Activated T-cell treated with anti-CD3 and anti-CD28 coated beads for 4 hours (primary cell): Measurements from ENCODE around the gene PEX1.
"Not testable (repeated sequence)": the region's sequence is repeated elsewhere in the genome, so short reads cannot be mapped to it uniquely, and the experiment has no call there.

Experiments used
- DNase-seq: peaks from one replicate; pipeline ENCODE4 v3.0.0-alpha.2; 2020

The PEX1 gene

DNA sequence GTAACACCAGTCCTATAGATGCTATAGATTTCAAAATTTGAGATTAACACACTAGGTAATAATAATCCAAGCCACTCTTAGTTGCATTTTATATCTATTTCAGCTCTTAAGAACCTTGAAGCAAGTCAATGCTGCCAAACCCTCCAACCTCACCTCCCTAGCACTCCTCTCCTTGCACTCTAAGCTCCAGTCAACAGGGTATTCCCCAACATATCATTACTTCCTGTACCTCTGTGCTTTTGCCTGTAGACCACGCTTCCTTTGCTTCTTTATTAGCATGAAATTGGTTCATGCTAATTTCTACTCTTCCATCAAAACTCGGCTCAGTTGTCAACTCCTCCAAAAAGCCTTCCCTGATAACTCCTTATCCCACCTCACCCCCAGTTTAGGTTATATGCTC is 24.6 kb downstream of the PEX1 start:
- no peak for DNase-seq

GRCh38 chr7:92498557-92498956 is 29.8 kb downstream of the PEX1 start:
- no peak for DNase-seq

DNA sequence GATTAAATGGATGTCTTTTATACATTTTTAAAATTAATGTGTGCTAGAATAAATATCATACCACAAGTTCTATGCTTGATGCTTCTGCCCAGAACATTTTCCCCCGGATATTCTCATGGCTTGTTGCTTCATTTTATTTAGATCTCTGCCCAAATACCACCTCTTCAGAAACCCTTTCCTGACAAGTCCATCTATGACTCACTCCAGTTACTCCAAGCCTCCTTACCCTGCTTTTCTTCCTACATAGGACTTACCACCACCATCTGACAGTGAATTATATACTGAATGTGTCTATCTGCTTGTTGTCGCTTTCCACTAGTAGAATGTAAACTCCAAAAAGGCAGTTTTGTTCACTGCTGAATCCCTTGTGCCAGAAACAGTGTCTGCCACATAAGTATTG is 31.4 kb downstream of the PEX1 start:
- no peak for DNase-seq

DNA sequence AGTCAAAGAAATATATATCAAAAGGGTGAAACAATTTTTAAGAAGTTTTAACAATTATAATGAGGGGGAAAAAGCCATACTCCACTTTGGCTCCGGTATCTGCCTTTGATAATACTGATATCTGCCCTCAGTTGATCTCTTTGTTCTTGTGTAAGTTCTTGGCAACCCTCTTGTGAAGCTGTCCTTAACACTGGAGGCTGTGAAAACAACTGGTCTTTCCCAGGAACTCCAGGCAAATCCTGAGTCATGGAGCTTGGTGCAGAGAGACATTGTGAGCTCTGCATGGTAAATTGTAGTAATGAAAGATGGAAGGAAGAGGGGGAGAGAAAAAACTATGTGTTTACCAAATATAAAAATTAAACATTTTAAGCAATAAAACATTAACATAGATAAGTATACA is 38.7 kb downstream of the PEX1 start:
- no peak for DNase-seq

DNA sequence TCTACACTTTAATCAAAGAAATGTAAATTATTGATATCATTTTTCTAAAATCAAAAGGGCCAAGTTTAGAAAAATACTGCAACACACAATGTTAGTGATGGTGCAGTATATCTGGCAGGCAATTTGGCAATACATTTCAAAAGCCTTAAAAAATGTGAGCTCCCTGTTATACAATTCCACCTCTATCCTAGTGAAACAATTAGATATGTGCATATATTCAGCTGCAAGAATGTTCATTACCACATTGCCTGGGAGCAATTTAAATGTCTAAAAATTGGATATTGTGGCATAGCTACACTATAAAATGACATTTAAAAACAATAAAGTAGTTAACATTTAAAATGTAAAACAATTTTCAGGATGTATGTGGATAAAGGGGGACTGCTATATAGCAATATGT is 40.5 kb downstream of the PEX1 start:
- no peak for DNase-seq

DNA sequence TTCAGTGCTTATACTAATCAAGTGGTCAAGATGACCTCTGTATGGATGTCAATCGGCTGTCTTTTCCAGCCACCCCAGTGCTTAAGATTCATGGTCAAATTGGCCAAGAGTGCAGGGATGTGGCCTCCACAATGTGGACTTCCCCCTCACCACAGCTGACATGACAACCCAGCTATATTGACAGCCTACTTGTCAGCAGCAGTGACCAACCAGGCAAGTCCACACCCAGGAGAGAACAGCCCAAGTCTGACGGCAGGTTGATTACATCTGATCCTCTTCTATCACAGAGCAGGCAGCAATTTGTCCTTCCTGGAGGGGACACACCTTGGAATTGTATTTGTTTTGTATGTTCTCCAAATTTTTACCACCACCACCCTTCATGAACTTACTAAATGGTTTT is 42.3 kb downstream of the PEX1 start:
- DNase-seq, result no peak

DNA sequence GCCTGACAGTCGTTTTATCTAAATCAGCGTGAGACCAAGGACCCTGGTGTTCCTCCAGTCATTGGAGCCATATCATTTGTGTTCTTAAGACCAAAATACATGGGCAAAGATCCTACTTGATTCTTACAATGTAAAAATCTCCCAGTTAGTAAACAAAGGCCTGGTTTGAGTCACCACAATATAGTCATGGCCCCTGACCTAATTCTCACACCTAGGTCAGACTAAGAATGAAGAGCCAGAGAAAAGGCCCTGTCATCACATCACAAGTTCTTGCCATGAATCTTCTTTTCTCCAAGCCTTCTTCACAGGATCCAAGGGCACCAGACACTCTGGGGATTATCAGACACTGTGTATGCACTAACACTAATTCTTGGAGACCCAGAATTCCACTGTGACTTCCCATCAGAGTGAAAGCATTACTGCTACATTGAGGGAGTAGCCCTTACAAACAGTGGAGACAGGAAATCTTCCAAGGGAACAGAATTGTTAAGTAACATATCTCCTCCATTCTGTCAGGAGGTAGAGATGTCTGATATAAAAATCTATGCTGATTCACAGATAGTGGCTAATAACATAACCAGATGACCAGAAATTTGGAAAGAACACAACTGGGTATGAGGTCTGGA is 42.9 kb downstream of the PEX1 start:
- no peak for DNase-seq

- not testable (repeated sequence) for DNase-seq
These were observed 44.1 kb downstream of the PEX1 start for GRCh38 chr7:92484226-92484625.

DNA sequence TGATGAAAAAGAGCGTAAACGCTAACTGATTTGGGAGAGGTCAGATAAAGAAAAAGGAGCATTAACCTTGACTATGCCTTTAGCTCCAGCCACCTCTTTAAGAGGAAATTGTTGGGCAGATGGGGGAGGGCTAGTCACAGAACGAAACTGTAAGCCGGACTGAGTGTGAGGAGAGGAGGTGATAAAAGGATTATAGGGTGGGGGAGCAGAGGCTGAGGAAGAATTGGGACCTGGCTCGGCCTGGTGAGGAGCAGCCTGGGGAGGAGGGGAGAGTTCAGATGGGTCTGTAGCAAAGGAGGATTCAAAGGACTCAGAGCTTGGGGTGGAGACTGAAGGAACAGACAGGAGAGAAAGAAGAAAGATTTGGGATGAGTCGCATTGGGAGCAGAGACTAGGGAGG is 44.7 kb downstream of the PEX1 start:
- DNase-seq, result not testable (repeated sequence)

GRCh38 chr7:92479146-92479545 is 49.2 kb downstream of the PEX1 start:
- DNase-seq, result not testable (repeated sequence)

- DNase-seq, result no peak
These were observed 49.6 kb downstream of the PEX1 start for GRCh38 chr7:92478711-92479110.

GRCh38 chr7:92478095-92478494 is 50.2 kb downstream of the PEX1 start:
- no peak for DNase-seq

GRCh38 chr7:92477681-92478080 is 50.6 kb downstream of the PEX1 start, which contains the start of gene ERVW-1:
Gene ERVW-1, minus strand, starts transcription at chr7:92477946. Its CDS starts 7,565 bp downstream, at chr7:92470381.
- not testable (repeated sequence) for DNase-seq

DNA sequence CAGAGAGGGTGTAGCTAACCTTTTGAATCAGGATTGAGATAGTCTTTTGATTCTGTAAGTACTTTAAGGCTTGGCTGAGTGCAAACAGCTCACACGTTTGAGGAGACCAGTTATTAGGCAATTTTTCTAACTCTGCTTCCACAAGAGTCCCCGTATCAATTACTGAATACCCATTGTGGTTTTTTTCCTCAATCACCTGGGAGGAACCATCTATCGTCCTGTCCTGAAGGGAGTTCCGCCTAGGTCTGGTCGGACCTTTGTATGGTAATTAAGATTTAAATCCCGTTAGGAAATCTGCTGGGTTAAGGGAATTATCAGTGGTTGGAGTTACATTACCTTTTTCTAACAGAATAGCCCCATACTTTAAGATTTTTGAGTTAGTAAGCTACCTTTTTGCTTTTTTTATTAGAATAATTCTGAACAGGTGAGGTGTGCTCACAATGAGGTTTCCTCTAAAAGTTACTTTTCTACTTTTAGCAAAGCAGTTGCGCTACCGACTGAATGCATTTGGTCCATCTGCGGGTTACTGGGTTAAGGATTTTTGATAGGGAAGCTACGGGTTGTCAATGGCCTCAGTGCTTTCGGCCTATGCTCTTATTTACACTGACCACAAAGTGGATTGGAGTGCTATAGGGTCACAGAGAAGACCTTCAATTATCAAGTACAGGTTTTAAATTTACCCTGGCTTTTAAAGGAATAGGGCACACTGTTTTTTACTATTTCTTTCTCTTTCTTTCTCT is 52.3 kb downstream of the PEX1 start:
- not testable (repeated sequence) for DNase-seq

DNA sequence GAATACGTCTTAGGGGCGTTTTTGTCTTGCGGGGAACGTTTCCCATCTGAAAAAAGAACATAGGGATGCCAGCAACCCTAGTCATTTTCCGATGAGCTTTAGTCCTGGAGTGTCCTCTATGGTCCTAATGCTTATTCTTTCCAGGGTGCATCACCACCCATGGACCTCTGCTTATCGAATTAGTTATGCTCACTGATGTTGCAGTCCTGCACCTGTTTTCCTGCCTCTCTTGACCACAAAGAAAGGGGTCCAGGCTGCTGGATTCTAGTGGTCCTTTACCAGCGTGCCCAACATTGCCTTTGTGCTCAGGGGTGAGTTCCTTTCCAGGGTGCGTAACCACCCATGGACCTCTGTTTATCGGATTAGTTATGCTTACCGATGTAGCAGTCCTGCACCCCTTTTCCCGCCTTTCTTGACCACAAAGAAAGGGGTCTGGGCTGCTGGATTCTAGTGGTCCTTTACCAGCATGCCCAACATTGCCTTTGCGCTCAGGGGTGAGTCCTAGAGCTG is 53.0 kb downstream of the PEX1 start:
- not testable (repeated sequence) for DNase-seq

DNA sequence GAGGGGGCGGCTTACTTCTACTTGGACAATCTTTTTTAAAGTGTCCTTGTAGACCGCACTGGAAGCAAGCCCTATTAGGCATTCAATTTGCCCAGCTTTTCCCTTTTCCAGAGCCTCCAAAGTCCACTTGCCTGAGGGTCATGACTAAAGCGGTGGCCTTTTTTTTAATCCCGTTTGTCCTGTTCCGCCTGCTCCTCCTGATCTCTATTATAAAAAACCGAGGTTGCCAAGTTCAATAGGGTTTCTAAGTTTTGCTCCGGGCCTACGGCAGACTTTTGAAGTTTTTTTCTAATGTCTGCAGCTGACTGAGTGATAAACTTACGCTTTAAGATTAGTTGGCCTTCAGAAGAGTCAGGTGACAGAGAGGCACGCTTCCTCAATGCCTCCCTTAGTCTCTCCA is 54.3 kb downstream of the PEX1 start:
- not testable (repeated sequence) for DNase-seq

- DNase-seq, result not testable (repeated sequence)
These were observed 59.7 kb downstream of the PEX1 start for GRCh38 chr7:92468589-92468988.

DNA sequence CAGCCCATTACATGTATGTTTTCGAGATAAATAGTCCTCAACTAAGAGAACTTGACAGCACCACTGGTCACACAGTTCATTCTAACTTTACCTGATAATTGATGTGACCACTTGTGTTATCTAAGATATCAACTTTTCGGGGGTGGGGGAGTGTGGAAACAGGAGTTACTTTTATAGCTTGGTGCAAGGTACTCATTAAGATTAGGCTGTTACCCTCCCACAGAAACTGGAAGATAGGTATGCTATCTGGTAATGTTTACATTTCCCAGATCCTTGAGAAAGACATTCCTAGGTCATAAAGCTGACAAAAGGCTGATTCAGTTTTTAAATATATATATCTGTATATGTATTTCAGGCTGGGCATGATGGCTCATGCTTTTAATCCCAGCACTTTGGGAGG is 61.6 kb downstream of the PEX1 start:
- no peak for DNase-seq

DNA sequence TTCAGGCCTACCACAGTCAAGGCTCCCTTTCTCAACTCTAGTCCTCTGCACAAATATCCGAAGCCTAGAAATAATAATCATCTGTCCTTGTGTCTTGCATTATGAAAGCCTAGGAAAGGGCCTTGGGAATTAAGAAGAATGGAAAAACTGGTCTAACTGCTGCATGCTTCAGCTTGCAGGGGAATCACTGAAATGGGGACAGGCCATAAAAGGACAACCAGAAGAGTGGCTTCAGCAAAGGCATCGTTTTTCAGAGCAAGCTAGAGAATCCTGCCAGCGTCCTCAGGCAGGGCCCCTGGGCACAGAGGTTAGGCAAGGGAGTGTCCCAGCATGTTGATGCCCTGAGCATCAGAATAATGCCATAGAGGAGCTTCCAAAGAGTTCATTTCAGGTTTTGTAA is 63.8 kb downstream of the PEX1 start:
- DNase-seq, result no peak

GRCh38 chr7:92462560-92462959 is 65.8 kb downstream of the PEX1 start:
- no peak for DNase-seq

DNA sequence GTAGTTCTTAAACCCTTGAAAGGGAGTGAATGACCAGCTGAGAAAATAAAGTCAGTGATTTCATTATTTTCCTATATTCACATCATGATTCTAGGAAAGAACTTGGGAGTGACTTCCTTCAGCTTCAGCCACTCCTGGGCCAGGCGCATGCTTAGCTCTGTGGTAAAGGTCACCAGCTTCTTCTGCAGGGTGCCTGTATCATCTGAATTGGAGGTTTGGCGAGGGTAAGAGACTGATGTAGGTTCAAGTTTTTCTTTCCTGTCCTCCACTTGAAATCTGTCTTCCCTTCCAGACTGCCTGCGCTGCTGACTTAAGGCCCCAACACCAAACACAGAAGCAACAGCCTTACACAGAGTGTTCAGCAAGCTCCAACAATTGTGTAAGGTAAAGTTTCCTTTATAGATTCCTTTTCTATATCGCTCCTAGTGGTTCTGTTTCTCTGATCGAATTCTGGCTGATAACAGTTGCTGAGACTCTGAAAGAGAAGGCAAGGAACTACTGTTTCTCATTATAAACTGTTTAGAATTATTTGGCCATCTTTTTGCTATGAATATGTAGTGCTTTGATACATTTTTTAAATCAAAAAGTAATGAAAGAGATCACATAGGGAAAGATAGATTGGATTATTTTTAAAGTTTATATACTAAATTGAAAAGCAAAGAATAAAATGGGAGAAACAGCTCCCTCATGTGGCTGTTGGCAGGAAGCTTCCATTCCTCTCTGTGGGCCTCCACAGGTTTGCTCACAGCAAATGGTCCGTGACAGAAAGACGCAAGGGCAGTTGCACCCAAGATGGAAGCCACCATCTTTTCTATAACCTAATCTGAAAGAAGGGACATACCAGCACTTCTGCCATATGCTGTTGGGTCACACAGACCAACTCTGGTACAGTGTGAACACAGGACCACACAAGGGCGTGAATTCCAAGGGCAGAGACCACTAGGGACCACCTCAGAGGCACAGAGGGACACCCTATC is 67.0 kb downstream of the PEX1 start:
- DNase-seq, result no peak

DNA sequence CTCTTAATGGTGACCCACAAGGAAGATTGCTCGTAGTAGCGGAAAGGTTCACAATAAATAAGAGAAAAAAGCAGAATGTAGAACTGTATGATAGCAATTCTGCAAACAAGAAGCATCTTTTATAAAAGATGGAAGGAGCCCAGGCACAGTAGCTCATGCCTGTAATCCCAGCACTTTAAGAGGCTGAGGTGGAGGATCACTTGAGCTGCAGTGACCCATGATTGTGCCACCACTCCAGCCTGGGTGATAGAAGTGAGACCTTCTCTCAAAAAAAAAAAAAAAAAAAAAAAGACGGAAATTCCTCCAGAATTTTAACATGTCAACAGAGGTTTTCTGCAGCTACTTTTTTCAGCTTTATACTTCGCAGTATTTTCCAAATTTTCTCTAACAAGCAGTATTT is 67.8 kb downstream of the PEX1 start:
- no peak for DNase-seq

GRCh38 chr7:92460109-92460508 is 68.2 kb downstream of the PEX1 start:
- DNase-seq, result no peak
